NCI-H2029 treated with DMSO at 0.1 percent for 48 hours (cell line): Measurements from ENCODE around the gene TSHZ3.

Experiments used
- DNase-seq: peaks from one replicate; lab custom pipeline; 2025; lab: John Stamatoyannopoulos, UW

Gene TSHZ3

GRCh38 chr19:31354799-31355664, 5.8 kb upstream of the TSHZ3 start:
- DNase-seq = no peak

- DNase-seq = no peak
Measured at GRCh38 chr19:31354316-31354715, 5.1 kb upstream of the TSHZ3 start.

GRCh38 chr19:31353833-31354232, 4.6 kb upstream of the TSHZ3 start:
- no peak for DNase-seq

- no peak for DNase-seq
Measured at GRCh38 chr19:31352782-31353651, 3.8 kb upstream of the TSHZ3 start.

- no peak for DNase-seq
Measured at GRCh38 chr19:31352296-31352781, 3.1 kb upstream of the TSHZ3 start.

- DNase-seq = no peak
Measured at GRCh38 chr19:31351855-31352195, 2.6 kb upstream of the TSHZ3 start.

- DNase-seq = no peak
Measured at GRCh38 chr19:31351056-31351854, 2.0 kb upstream of the TSHZ3 start.

- no peak for DNase-seq
Measured at GRCh38 chr19:31350693-31351055, 1.4 kb upstream of the TSHZ3 start.

GRCh38 chr19:31350033-31350692, 927 bp upstream of the TSHZ3 start:
- no peak for DNase-seq

GRCh38 chr19:31348481-31349159, 616 bp downstream of the TSHZ3 start:
- DNase-seq = no peak

GRCh38 chr19:31347828-31348392, 1.3 kb downstream of the TSHZ3 start:
- no peak for DNase-seq

- DNase-seq = no peak
Measured at GRCh38 chr19:31347354-31347753, 1.9 kb downstream of the TSHZ3 start.

- DNase-seq = no peak
Measured at GRCh38 chr19:31346184-31347059, 2.8 kb downstream of the TSHZ3 start.

GRCh38 chr19:31344403-31344802, 4.8 kb downstream of the TSHZ3 start:
- DNase-seq = no peak

GRCh38 chr19:31342926-31343325, 6.3 kb downstream of the TSHZ3 start:
- no peak for DNase-seq

GRCh38 chr19:31340042-31341025, 8.9 kb downstream of the TSHZ3 start:
- no peak for DNase-seq

- no peak for DNase-seq
Measured at GRCh38 chr19:31339411-31339810, 9.8 kb downstream of the TSHZ3 start.

GRCh38 chr19:31338069-31338776, 11.0 kb downstream of the TSHZ3 start:
- no peak for DNase-seq
